ENCODE measurements around the gene SIGLEC1. TPM values are rescaled to one million over a fixed set of nuclear protein-coding genes. Genes with fewer than 3 reads are reported as not detected.

The SIGLEC1 gene
- total and polyA plus RNA-seq, 2 donors (not counting 1 experiment from before 2014, with no cell fraction given) = 0.06 to 0.15 TPM

DNA sequence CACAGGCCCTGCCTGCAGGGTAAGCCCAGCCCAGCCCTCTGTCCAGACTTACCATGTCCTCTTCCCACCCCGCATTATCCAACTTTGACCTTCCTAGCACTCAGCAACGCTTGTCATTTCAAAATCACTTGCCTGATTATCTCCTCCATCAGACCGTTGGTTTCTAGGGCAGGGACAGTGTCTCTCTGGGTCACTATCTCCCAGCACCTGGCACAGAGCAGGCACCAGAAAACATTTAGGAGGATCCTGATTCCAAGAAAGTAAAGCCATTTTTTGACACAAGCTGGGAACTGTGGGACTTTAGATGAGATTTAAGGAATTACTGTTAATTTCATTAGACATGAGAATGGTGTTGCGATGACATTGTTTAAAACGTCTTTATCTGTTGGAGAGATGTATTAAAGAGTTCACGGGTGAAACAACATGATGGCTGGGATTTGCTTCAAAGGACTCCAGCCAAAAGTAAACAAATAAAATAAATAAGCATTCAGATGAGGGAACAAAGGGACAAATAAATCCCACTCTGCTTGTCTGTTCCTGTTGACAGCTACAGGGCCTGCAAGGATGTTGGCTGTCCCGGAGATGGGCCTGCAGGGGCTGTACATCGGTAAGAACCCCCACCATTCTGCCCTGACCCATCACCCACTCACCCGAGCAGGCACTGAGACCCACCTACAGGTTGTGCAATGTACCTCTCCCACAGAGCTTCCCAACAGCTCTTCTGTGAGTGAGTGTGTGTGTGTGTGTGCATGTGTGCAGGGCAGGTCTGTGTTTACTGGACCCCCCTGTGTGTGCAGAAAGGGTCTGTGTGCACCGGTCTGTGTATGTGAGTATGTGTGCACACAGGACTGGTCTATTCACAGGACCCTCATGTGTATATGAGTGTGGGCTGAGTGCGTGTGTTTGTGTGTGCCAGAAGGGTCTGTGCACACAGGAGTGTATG lies 26.0 kb upstream of the SIGLEC1 start:
- no peak for DNase-seq
- H3K9me3 ChIP-seq (ENCODE audit: control extremely low read depth in 1 of 3, control insufficient read depth in 2 of 3, insufficient read depth in 1 of 3, low read length in 2 of 3) = no peaks in the 10 kb centered on the region
- Mint-ChIP-seq H3K27ac (no peak overlapping the region), H3K9me3 (ENCODE audit: insufficient read depth) (no peaks in the 10 kb centered on the region), H3K4me1 (no peaks in the 10 kb centered on the region), H3K4me3 (no peak overlapping the region), H3K27me3 (peaks cover 21% of the 10 kb centered on the region)
- WGBS (ENCODE audit: insufficient coverage) = 80% methylated on average over 8 of the region's 11 CpGs
- intact Hi-C loops (cut with micrococcal nuclease) = no loop called here
- no peak overlapping the region for H3K9ac ChIP-seq (ENCODE audit: low read length)
- ChIA-PET CTCF (no interaction called here), POLR2A (no interaction called here)
- H3K4me3 ChIP-seq (ENCODE audit: control extremely low read depth in 1 of 5, extremely low read depth in 1 of 5, insufficient read depth in 1 of 5, low read depth in 2 of 5, low read length in 4 of 5) = no peak overlapping the region
- no peak overlapping the region for H2AFZ ChIP-seq (ENCODE audit: insufficient read depth, low read depth, low read length, poor library complexity, severe bottlenecking)
- H3K4me1 ChIP-seq (ENCODE audit: control insufficient read depth in 2 of 2, insufficient read depth in 2 of 2, low read length in 2 of 2) = no peaks in the 10 kb centered on the region
- H3K27me3 ChIP-seq (replicated peaks in 1 of 4; ENCODE audit: control extremely low read depth in 1 of 4, control insufficient read depth in 3 of 4, insufficient read depth in 4 of 4, low read length in 3 of 4) = peaks cover 0 to 7% (median 1%) of the 10 kb centered on the region in 4 experiments
- H4K20me1 ChIP-seq (ENCODE audit: control insufficient read depth, insufficient read depth, low read length, poor library complexity, severe bottlenecking) = no peaks in the 10 kb centered on the region
- H3K27ac ChIP-seq (ENCODE audit: low read length in 2 of 2) = no peak overlapping the region
- H3K4me2 ChIP-seq (replicated peaks; ENCODE audit: low read depth, low read length, poor library complexity, severe bottlenecking) = no peak overlapping the region
- ATAC-seq (ENCODE audit: low read depth) = no peak
- no peaks in the 10 kb centered on the region for H3K36me3 ChIP-seq (replicated peaks in 1 of 2; ENCODE audit: control extremely low read depth in 1 of 2, control insufficient read depth in 1 of 2, extremely low read depth in 1 of 2, insufficient read depth in 2 of 2, low read length in 1 of 2)
- no peaks in the 10 kb centered on the region for H3K79me2 ChIP-seq (ENCODE audit: control insufficient read depth, insufficient read depth, low read length)
- no peak for TF ChIP-seq EZH2 (IDR thresholded peaks at IDR 0.05; ENCODE audit: borderline replicate concordance, insufficient read depth, low read depth, low read length, poor library complexity, severe bottlenecking)
- TF ChIP-seq, protein P1, sequence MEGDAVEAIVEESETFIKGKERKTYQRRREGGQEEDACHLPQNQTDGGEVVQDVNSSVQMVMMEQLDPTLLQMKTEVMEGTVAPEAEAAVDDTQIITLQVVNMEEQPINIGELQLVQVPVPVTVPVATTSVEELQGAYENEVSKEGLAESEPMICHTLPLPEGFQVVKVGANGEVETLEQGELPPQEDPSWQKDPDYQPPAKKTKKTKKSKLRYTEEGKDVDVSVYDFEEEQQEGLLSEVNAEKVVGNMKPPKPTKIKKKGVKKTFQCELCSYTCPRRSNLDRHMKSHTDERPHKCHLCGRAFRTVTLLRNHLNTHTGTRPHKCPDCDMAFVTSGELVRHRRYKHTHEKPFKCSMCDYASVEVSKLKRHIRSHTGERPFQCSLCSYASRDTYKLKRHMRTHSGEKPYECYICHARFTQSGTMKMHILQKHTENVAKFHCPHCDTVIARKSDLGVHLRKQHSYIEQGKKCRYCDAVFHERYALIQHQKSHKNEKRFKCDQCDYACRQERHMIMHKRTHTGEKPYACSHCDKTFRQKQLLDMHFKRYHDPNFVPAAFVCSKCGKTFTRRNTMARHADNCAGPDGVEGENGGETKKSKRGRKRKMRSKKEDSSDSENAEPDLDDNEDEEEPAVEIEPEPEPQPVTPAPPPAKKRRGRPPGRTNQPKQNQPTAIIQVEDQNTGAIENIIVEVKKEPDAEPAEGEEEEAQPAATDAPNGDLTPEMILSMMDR (IDR thresholded peaks at IDR 0.05) = no peak

DNA sequence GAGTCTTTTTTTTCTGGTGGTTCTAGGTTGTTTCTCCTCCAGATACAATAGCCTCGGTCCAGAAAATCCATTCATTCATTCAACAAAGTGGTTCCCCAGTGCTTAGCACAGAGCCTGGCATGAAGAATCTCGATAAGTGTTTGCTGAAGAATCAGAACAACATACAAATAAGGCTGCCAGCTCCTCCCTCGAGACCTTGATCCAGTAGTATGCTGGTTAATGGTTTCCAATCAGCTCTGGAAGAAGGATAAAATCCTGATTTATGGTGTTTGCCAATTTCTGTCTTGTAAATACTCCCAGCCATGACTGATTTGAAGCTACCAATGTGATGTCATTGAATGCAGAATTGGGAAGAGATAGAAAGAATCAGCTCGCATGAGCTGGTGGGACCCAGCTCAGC lies 23.4 kb upstream of the SIGLEC1 start:
- H3K36me3 ChIP-seq (replicated peaks in 1 of 2; ENCODE audit: control extremely low read depth in 1 of 2, control insufficient read depth in 1 of 2, extremely low read depth in 1 of 2, insufficient read depth in 2 of 2, low read length in 1 of 2) = no peaks in the 10 kb centered on the region
- H3K4me1 ChIP-seq (ENCODE audit: control insufficient read depth in 2 of 2, insufficient read depth in 2 of 2, low read length in 2 of 2) = no peaks in the 10 kb centered on the region
- no peaks in the 10 kb centered on the region for H4K20me1 ChIP-seq (ENCODE audit: control insufficient read depth, insufficient read depth, low read length, poor library complexity, severe bottlenecking)
- H3K4me2 ChIP-seq (replicated peaks; ENCODE audit: low read depth, low read length, poor library complexity, severe bottlenecking) = no peak overlapping the region
- TF ChIP-seq, protein P1 (IDR thresholded peaks at IDR 0.05) = no peak
- TF ChIP-seq EZH2 (IDR thresholded peaks at IDR 0.05; ENCODE audit: borderline replicate concordance, insufficient read depth, low read depth, low read length, poor library complexity, severe bottlenecking) = no peak
- ATAC-seq (ENCODE audit: low read depth) (no peak), DNase-seq (no peak)
- no peak overlapping the region for H3K27ac Mint-ChIP-seq
- no peaks in the 10 kb centered on the region for H3K9me3 Mint-ChIP-seq (ENCODE audit: insufficient read depth)
- H3K79me2 ChIP-seq (ENCODE audit: control insufficient read depth, insufficient read depth, low read length) = no peaks in the 10 kb centered on the region
- peaks cover 0 to 27% (median 7%) of the 10 kb centered on the region in 4 experiments for H3K27me3 ChIP-seq (replicated peaks in 1 of 4; ENCODE audit: control extremely low read depth in 1 of 4, control insufficient read depth in 3 of 4, insufficient read depth in 4 of 4, low read length in 3 of 4)
- H3K27ac ChIP-seq (ENCODE audit: low read length in 2 of 2) = no peak overlapping the region
- CTCF ChIA-PET = interaction anchor here (1.2 kb wide), 1 partner anchor 17 kb away, joined by 4 read pairs; no protein-coding TSS in a partner anchor
- POLR2A ChIA-PET = no interaction called here
- no peak overlapping the region for H3K4me3 ChIP-seq (ENCODE audit: control extremely low read depth in 1 of 5, extremely low read depth in 1 of 5, insufficient read depth in 1 of 5, low read depth in 2 of 5, low read length in 4 of 5)
- H3K9me3 ChIP-seq (ENCODE audit: control extremely low read depth in 1 of 3, control insufficient read depth in 2 of 3, insufficient read depth in 1 of 3, low read length in 2 of 3) = no peaks in the 10 kb centered on the region
- H3K4me1 Mint-ChIP-seq = peaks cover 5% of the 10 kb centered on the region
- peaks cover 37% of the 10 kb centered on the region for H3K27me3 Mint-ChIP-seq
- H3K4me3 Mint-ChIP-seq = no peak overlapping the region
- H3K9ac ChIP-seq (ENCODE audit: low read length) = no peak overlapping the region
- intact Hi-C loops (cut with micrococcal nuclease) = no loop called here
- H2AFZ ChIP-seq (ENCODE audit: insufficient read depth, low read depth, low read length, poor library complexity, severe bottlenecking) = no peak overlapping the region
- WGBS (ENCODE audit: insufficient coverage) = 100% methylated on average over 1 of the region's 4 CpGs

Measured in B cell (primary cell).